ENCODE measurements around the gene GABRD.

The GABRD gene

DNA sequence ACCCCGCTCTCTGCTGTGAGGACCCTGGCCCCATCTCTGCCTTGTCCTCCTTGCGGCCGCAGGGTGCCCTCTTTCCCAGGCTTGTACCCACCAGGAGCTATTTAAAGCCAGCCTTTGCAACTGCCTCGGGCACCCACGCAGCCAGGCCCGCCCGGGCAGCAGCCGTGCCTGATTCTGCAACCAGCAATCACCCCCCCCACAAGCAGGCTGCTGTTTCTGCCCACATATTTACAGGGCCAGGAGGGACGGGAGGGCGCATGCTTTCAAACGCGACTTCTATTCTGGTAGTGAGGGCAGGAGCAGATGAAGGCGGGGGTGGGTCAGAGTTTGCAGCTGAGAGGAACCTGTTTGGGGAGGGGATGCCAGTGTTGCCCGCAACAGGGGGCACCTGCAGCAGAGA, 13.6 kb downstream of the GABRD start:
- no peaks in the 10 kb centered on the region; the same call in 1 of the 2 replicates for H3K27me3 ChIP-seq (replicated peaks; ENCODE audit: control insufficient read depth, insufficient read depth, low read length)
- H3K4me3 ChIP-seq (replicated peaks; ENCODE audit: low read depth, low read length) = no peak overlapping the region
- H3K36me3 ChIP-seq (ENCODE audit: control insufficient read depth, insufficient read depth, low read length) = no peaks in the 10 kb centered on the region
- DNase-seq (ENCODE audit: extremely low read depth, insufficient read length) = no peak
- TF ChIP-seq, protein P1, sequence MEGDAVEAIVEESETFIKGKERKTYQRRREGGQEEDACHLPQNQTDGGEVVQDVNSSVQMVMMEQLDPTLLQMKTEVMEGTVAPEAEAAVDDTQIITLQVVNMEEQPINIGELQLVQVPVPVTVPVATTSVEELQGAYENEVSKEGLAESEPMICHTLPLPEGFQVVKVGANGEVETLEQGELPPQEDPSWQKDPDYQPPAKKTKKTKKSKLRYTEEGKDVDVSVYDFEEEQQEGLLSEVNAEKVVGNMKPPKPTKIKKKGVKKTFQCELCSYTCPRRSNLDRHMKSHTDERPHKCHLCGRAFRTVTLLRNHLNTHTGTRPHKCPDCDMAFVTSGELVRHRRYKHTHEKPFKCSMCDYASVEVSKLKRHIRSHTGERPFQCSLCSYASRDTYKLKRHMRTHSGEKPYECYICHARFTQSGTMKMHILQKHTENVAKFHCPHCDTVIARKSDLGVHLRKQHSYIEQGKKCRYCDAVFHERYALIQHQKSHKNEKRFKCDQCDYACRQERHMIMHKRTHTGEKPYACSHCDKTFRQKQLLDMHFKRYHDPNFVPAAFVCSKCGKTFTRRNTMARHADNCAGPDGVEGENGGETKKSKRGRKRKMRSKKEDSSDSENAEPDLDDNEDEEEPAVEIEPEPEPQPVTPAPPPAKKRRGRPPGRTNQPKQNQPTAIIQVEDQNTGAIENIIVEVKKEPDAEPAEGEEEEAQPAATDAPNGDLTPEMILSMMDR (IDR thresholded peaks at IDR 0.05; ENCODE audit: insufficient read depth, low read length, poor library complexity, severe bottlenecking) = no peak

DNA sequence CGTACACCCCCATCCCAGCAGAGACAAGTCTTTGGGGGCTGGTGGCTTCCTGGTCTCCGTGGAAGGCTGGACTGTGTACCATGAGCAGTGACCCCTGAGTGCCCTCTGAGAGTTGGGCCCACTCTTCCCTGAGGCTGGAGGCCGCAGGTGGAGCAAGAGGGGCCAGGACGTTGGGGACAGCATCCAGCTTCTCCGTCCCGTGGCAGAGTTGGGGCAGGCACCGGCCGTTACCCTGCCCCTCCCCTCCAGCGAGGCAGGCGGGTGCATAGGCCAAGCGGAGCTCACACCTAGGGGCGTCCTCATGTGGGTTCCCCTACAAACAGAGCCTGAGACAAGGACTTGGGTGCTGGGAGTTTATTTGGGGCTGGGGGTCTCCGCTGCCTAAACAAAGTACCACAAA, 14.0 kb downstream of the GABRD start:
- Histone ChIP-seq H3K36me3 (ENCODE audit: control insufficient read depth, insufficient read depth, low read length) (no peaks in the 10 kb centered on the region), H3K27me3 (replicated peaks; ENCODE audit: control insufficient read depth, insufficient read depth, low read length) (no peaks in the 10 kb centered on the region; the same call in 1 of the 2 replicates), H3K4me3 (replicated peaks; ENCODE audit: low read depth, low read length) (no peak overlapping the region)
- no peak for DNase-seq (ENCODE audit: extremely low read depth, insufficient read length)
- TF ChIP-seq, protein P1 (IDR thresholded peaks at IDR 0.05; ENCODE audit: insufficient read depth, low read length, poor library complexity, severe bottlenecking) = no peak

DNA sequence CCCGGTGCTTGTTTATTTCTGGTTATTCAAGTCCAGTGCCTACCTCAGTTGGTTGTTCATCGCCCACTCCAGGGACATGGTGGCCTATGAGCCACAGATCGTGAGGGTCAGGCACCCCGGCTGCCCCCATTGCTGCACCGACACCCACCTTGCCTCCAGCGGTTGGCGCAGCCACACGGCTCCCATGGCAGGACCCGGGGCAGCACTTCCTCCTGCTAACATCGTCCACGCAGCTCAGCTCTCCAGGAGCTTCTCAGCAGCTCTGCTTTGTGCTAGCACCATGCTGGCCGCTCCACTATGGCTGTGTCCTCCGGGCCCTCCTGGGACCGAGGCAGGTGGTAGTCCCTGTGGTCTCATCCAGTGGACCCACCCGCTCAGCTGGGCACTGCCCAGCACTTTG, 17.1 kb downstream of the GABRD start:
- TF ChIP-seq, protein P1 (IDR thresholded peaks at IDR 0.05; ENCODE audit: insufficient read depth, low read length, poor library complexity, severe bottlenecking) = no peak
- Histone ChIP-seq H3K27me3 (replicated peaks; ENCODE audit: control insufficient read depth, insufficient read depth, low read length) (no peaks in the 10 kb centered on the region), H3K4me3 (replicated peaks; ENCODE audit: low read depth, low read length) (no peak overlapping the region), H3K36me3 (ENCODE audit: control insufficient read depth, insufficient read depth, low read length) (no peaks in the 10 kb centered on the region)
- DNase-seq (ENCODE audit: extremely low read depth, insufficient read length) = no peak

DNA sequence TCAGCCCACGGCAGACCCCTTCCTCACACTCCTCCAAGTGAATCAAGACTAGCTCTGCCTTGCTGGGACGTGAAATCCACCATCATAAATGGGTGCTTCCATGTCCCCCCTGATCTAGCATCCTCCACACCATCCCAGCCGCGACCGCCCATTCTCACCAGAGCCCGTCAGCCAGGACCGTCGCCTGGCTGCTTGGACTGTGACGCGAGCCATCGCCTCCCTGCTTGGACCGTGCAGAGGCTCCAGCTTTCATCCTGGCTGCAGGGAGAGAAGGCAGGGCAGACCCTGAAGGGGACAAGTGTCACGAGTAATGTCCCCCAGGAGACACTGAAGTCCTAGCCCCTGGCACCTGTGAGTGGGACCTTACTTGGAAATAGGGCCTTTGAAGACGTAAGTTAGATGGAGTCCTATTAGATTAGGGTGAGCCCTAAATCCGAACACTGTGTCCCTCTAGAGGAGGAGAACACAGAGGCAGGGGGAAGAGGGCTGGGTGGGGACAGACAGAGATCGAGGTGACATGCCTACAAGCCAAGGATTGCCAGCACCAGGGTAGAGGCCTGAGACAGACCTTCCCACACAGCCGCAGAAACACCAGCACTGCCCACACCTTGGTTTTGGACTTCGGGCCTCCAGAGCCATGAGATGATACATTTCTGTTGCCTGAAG, 18.3 kb downstream of the GABRD start:
- TF ChIP-seq, protein P1 (IDR thresholded peaks at IDR 0.05; ENCODE audit: insufficient read depth, low read length, poor library complexity, severe bottlenecking) = no peak
- Histone ChIP-seq H3K27me3 (replicated peaks; ENCODE audit: control insufficient read depth, insufficient read depth, low read length) (no peaks in the 10 kb centered on the region), H3K4me3 (replicated peaks; ENCODE audit: low read depth, low read length) (no peak overlapping the region), H3K36me3 (ENCODE audit: control insufficient read depth, insufficient read depth, low read length) (no peaks in the 10 kb centered on the region)
- DNase-seq (ENCODE audit: extremely low read depth, insufficient read length) = no peak

DNA sequence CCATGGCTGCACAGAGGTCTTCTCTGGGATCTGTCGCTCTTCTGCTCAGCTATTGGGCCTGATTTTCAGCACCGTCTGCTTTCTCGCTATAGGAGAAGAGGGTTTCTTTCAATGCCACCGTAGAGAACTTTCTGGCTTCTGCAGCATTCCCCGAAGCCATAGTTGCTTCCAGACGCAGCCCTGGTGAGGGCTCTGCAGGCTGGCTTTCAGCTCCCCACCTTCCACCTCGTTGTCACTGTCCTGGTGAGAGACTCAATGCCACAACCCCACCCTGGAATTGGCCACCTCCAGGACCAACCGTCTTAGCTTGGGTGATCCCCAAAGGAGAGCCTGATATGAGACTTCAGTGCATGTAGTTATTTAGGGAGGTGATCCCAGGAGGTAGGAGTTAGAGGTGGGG, 19.1 kb downstream of the GABRD start:
- no peaks in the 10 kb centered on the region for H3K36me3 ChIP-seq (ENCODE audit: control insufficient read depth, insufficient read depth, low read length)
- H3K27me3 ChIP-seq (replicated peaks; ENCODE audit: control insufficient read depth, insufficient read depth, low read length) = no peaks in the 10 kb centered on the region
- no peak overlapping the region for H3K4me3 ChIP-seq (replicated peaks; ENCODE audit: low read depth, low read length)
- no peak for DNase-seq (ENCODE audit: extremely low read depth, insufficient read length)
- TF ChIP-seq, protein P1 (IDR thresholded peaks at IDR 0.05; ENCODE audit: insufficient read depth, low read length, poor library complexity, severe bottlenecking) = no peak

DNA sequence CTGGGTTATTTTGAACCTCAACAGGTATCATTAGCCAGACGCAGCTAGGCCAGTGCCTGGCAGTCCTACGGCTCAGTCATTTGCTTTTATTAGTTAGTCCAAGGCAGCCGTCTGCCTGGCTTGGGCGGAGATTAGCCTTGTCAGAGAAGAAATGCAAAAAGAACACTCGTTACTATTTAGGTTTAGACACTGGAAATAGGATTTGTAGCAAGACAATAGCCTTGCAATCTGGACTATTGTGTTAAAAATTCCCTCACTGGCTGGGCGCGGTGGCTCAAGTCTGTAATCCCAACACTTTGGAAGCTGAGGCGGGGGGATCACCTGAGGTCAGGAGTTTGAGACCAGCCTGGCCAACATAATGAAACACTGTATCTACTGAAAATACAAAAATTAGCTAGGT, 20.1 kb downstream of the GABRD start:
- no peak overlapping the region for H3K4me3 ChIP-seq (replicated peaks; ENCODE audit: low read depth, low read length)
- TF ChIP-seq, protein P1 (IDR thresholded peaks at IDR 0.05; ENCODE audit: insufficient read depth, low read length, poor library complexity, severe bottlenecking) = no peak
- DNase-seq (ENCODE audit: extremely low read depth, insufficient read length) = no peak
- H3K27me3 ChIP-seq (replicated peaks; ENCODE audit: control insufficient read depth, insufficient read depth, low read length) = no peaks in the 10 kb centered on the region; the same call in none of the 2 replicates
- H3K36me3 ChIP-seq (ENCODE audit: control insufficient read depth, insufficient read depth, low read length) = no peaks in the 10 kb centered on the region

Measured in GM06990 (cell line).